H1 (cell line): ENCODE data around the gene TMEM131L. TPM values are rescaled to one million over a fixed set of nuclear protein-coding genes. Genes with fewer than 3 reads are reported as not detected.

Source experiments
- CTCF ChIA-PET: fragments of 300-600 bp; sonication (Branson Sonifier 250); formaldehyde crosslinking; loops from one replicate; lab custom pipeline; 2021; ENCODE audit not compliant: partially characterized antibody; lab: Charles Lee
- POLR2A ChIA-PET: fragments of 300-600 bp; sonication (Branson Sonifier 250); formaldehyde crosslinking; loops from one replicate; lab custom pipeline; 2021; ENCODE audit warnings: inconsistent platforms; ENCODE audit not compliant: partially characterized antibody; lab: Charles Lee
- DNase-seq, 2 experiments: peaks; one replicate each; pipeline versions ENCODE4 v3.0.0 to v3.0.0-alpha.2; 2010 to 2022; ENCODE audit warnings: low spot score in 2 of 2, low read depth in 1 of 2, mixed read lengths in 1 of 2
- FAIRE-seq: peaks from 2 replicates; lab custom pipeline; 2011; peaks lifted over from hg19 to GRCh38; lab: Jason Lieb, UNC
- H2AFZ ChIP-seq: 2 replicates; pipeline ENCODE4 v1.8.1; 2012; ENCODE audit warnings: low read length, inconsistent platforms
- H2AK5ac ChIP-seq: 2 replicates; pipeline ENCODE4 v1.6.1; 2013; ENCODE audit warnings: low read depth, low read length
- H2BK120ac ChIP-seq: replicated peaks from 2 replicates; pipeline ENCODE3; 2013; ENCODE audit warnings: low read depth, low read length, inconsistent platforms
- H2BK12ac ChIP-seq: 2 replicates; pipeline ENCODE4 v1.6.1; 2013; ENCODE audit warnings: low read depth, low read length
- H2BK15ac ChIP-seq: 2 replicates; pipeline ENCODE4 v1.6.1; 2013; ENCODE audit warnings: low read length
- H2BK20ac ChIP-seq: 2 replicates; pipeline ENCODE4 v1.6.1; 2013; ENCODE audit warnings: low read length
- H2BK5ac ChIP-seq: 2 replicates; pipeline ENCODE4 v1.6.1; 2013; ENCODE audit warnings: low read depth, low read length
- H3K14ac ChIP-seq: 2 replicates; pipeline ENCODE4 v1.6.1; 2013; ENCODE audit warnings: inconsistent platforms; ENCODE audit not compliant: insufficient read length
- H3K18ac ChIP-seq: 2 replicates; pipeline ENCODE4 v1.6.1; 2013; ENCODE audit warnings: low read length; ENCODE audit errors: extremely low read depth
- H3K23ac ChIP-seq: 2 replicates; pipeline ENCODE4 v1.6.1; 2013; ENCODE audit warnings: inconsistent platforms; ENCODE audit not compliant: insufficient read length
- H3K23me2 ChIP-seq: 2 replicates; pipeline ENCODE4 v1.6.1; 2013; ENCODE audit warnings: low read depth, low read length
- H3K27ac ChIP-seq: 2 replicates; pipeline ENCODE4 v1.6.1; 2011; ENCODE audit warnings: low read depth, low read length, inconsistent platforms
- H3K27me3 ChIP-seq, 4 experiments: replicated peaks in 1 of 4; 1 replicate in 1 of 4; 2 replicates in 3 of 4; pipeline versions ENCODE4 v1.6.1 to v1.8.1; 2011 to 2013; ENCODE audit warnings: low read length in 3 of 4, mild to moderate bottlenecking in 3 of 4, inconsistent platforms in 2 of 4, mixed read lengths in 2 of 4, moderate library complexity in 1 of 4; ENCODE audit not compliant: control insufficient read depth in 3 of 4, insufficient read depth in 3 of 4; ENCODE audit errors: extremely low read depth in 1 of 4
- H3K36me3 ChIP-seq, 4 experiments: 2 replicates each; pipeline versions ENCODE4 v1.6.1 to v1.8.1; 2011 to 2013; ENCODE audit warnings: mild to moderate bottlenecking in 4 of 4, low read length in 3 of 4, moderate library complexity in 2 of 4, control low read depth in 1 of 4, inconsistent platforms in 1 of 4; ENCODE audit not compliant: insufficient read depth in 4 of 4, control insufficient read depth in 2 of 4
- H3K4ac ChIP-seq: replicated peaks from 2 replicates; pipeline ENCODE3; 2013; ENCODE audit warnings: low read length, low read depth, mixed read lengths, inconsistent platforms; ENCODE audit not compliant: insufficient read length
- H3K4me1 ChIP-seq, 4 experiments: replicated peaks in 1 of 4; 1 replicate in 1 of 4; 2 replicates in 3 of 4; pipeline versions ENCODE4 v1.6.1 to v1.8.1; 2011 to 2013; ENCODE audit warnings: low read length in 3 of 4, inconsistent platforms in 2 of 4, mixed read lengths in 1 of 4; ENCODE audit not compliant: insufficient read depth in 4 of 4, control insufficient read depth in 3 of 4
- H3K4me2 ChIP-seq, 2 experiments: 2 replicates each; pipeline versions ENCODE4 v1.6.1 to v1.8.1; 2011 to 2013; ENCODE audit warnings: low read depth in 2 of 2, low read length in 2 of 2, control low read depth in 1 of 2, inconsistent platforms in 1 of 2, mild to moderate bottlenecking in 1 of 2; ENCODE audit not compliant: insufficient read depth in 1 of 2
- H3K4me3 ChIP-seq, 4 experiments: fragments of 200-600, 300-600 bp in 1 of 4; sonication (generic), shearing (Covaris generic), sonication (Bioruptor Twin) in 1 of 4; 2 replicates each; pipeline versions ENCODE4 v1.5.1 to v1.8.1; 2011 to 2016; ENCODE audit warnings: low read length in 4 of 4, low read depth in 3 of 4, control low read depth in 2 of 4, inconsistent platforms in 2 of 4, mild to moderate bottlenecking in 2 of 4, mixed read lengths in 1 of 4, moderate library complexity in 1 of 4; ENCODE audit not compliant: insufficient read depth in 2 of 4; ENCODE audit errors: extremely low read depth in 1 of 4
- H3K56ac ChIP-seq: replicated peaks from 2 replicates; pipeline ENCODE3; 2013; ENCODE audit warnings: low read depth, mild to moderate bottlenecking, mixed read lengths, low read length, inconsistent platforms; ENCODE audit not compliant: insufficient read length
- H3K79me1 ChIP-seq: 2 replicates; pipeline ENCODE4 v1.6.1; 2013; ENCODE audit warnings: low read depth, low read length, control low read depth
- H3K79me2 ChIP-seq, 2 experiments: 2 replicates each; pipeline versions ENCODE4 v1.6.1 to v1.8.1; 2012 to 2013; ENCODE audit warnings: low read length in 2 of 2, mild to moderate bottlenecking in 2 of 2, inconsistent platforms in 1 of 2; ENCODE audit not compliant: insufficient read depth in 2 of 2, control insufficient read depth in 1 of 2
- H3K9ac ChIP-seq, 4 experiments: replicated peaks in 1 of 4; 1 replicate in 1 of 4; 2 replicates in 3 of 4; pipeline versions ENCODE4 v1.6.1 to v1.8.1; 2011 to 2013; ENCODE audit warnings: low read depth in 3 of 4, low read length in 3 of 4, control low read depth in 2 of 4, mild to moderate bottlenecking in 2 of 4, moderate library complexity in 2 of 4, inconsistent platforms in 1 of 4; ENCODE audit errors: extremely low read depth in 1 of 4
- H3K9me3 ChIP-seq, 2 experiments: 2 replicates each; pipeline versions ENCODE4 v1.6.1 to v1.8.1; 2012 to 2013; ENCODE audit warnings: mild to moderate bottlenecking in 2 of 2, moderate library complexity in 2 of 2, control low read depth in 1 of 2, inconsistent platforms in 1 of 2, low read depth in 1 of 2, low read length in 1 of 2, mixed read lengths in 1 of 2; ENCODE audit not compliant: insufficient read depth in 2 of 2
- H4K20me1 ChIP-seq, 2 experiments: replicated peaks in 1 of 2; 2 replicates each; pipeline versions ENCODE3 to v1.8.1; 2011 to 2013; ENCODE audit warnings: inconsistent platforms in 2 of 2, low read length in 2 of 2, mild to moderate bottlenecking in 1 of 2; ENCODE audit not compliant: insufficient read depth in 2 of 2, control insufficient read depth in 1 of 2
- H4K5ac ChIP-seq: 2 replicates; pipeline ENCODE4 v1.6.1; 2013; ENCODE audit warnings: low read length, low read depth, mixed read lengths, inconsistent platforms; ENCODE audit not compliant: insufficient read length
- H4K8ac ChIP-seq: 2 replicates; pipeline ENCODE4 v1.8.0; 2013; ENCODE audit warnings: mild to moderate bottlenecking, moderate library complexity, low read length, inconsistent platforms; ENCODE audit not compliant: insufficient read depth; ENCODE audit errors: extremely low read depth
- H4K91ac ChIP-seq: replicated peaks from 2 replicates; pipeline ENCODE3; 2013; ENCODE audit warnings: low read length, mixed read lengths, inconsistent platforms; ENCODE audit not compliant: insufficient read length
- ASH2L ChIP-seq: fragments of 200-600, 300-600 bp; sonication (generic); IDR thresholded peaks from one replicate; pipeline ENCODE4 v1.7.1; 2017; ENCODE audit warnings: low read length
- ATF3 ChIP-seq: IDR thresholded peaks from 2 replicates; pipeline ENCODE4 v1.6.1; 2011; ENCODE audit warnings: low read depth, mild to moderate bottlenecking, low read length; ENCODE audit not compliant: insufficient read depth
- E2F6 ChIP-seq: IDR thresholded peaks from 2 replicates; pipeline ENCODE4 v1.6.1; 2012; ENCODE audit warnings: inconsistent platforms
- HDAC2 ChIP-seq, 2 experiments: fragments of 300-600 bp in 1 of 2; sonication (generic) in 1 of 2; IDR thresholded peaks; 2 replicates each; pipeline ENCODE4 v1.6.1; 2011 to 2012; ENCODE audit warnings: low read depth in 2 of 2, low read length in 2 of 2, mild to moderate bottlenecking in 2 of 2, moderate library complexity in 2 of 2, borderline replicate concordance in 1 of 2, inconsistent platforms in 1 of 2
- MAX ChIP-seq: IDR thresholded peaks from 2 replicates; pipeline ENCODE4 v1.6.1; 2012; ENCODE audit warnings: inconsistent platforms
- RAD21 ChIP-seq, 2 experiments: IDR thresholded peaks in 1 of 2; conservative IDR thresholded peaks in 1 of 2; 2 replicates each; pipeline ENCODE4 v1.6.1; 2011; ENCODE audit warnings: low read depth in 2 of 2, low read length in 2 of 2, improper control_type of control experiment in 1 of 2, inconsistent platforms in 1 of 2, mild to moderate bottlenecking in 1 of 2, moderate library complexity in 1 of 2
- SAP30 ChIP-seq: fragments of 300-600 bp; sonication (generic); IDR thresholded peaks from 2 replicates; pipeline ENCODE4 v1.7.1; 2012; ENCODE audit warnings: low read length, moderate library complexity, mild to moderate bottlenecking, inconsistent platforms; ENCODE audit not compliant: insufficient read depth, insufficient replicate concordance
- TBP ChIP-seq: IDR thresholded peaks from 2 replicates; pipeline ENCODE4 v1.6.1; 2011; ENCODE audit warnings: low read depth, low read length, improper control_type of control experiment
- WGBS, 2 experiments: shearing (Covaris generic) in 1 of 2; methylation state at CpG; one replicate each; pipeline versions ENCODE4 v1.1.6 to v1.1.7; 2013 to 2015; ENCODE audit warnings: low lambda C conversion rate in 2 of 2, mixed read lengths in 2 of 2, inconsistent platforms in 1 of 2, low coverage in 1 of 2, missing lambda C conversion rate in 1 of 2; ENCODE audit not compliant: insufficient replicate concordance in 2 of 2, insufficient coverage in 1 of 2, insufficient read length in 1 of 2; ENCODE audit errors: extremely low coverage in 1 of 2, missing lambda C conversion rate in 1 of 2; 5-methylcytosine and 5-hydroxymethylcytosine counted together
- polyA plus RNA-seq, 7 experiments: library from polyadenylated mRNA; depleted of rRNA in 3 of 7; stranded (reverse) in 5 of 7; unstranded in 2 of 7; fragments of >200 nt in 5 of 7; fragments of 200-250 nt in 2 of 7; gene quantifications; 1 replicate in 5 of 7; 2 replicates in 1 of 7; 4 replicates in 1 of 7; pipeline versions ENCODE4 v1.2.1 to v1.2.3, GENCODE V29; 2011 to 2013; ENCODE audit warnings: missing spikeins in 2 of 7, mixed read lengths in 2 of 7
- total RNA-seq: library from RNA; stranded (reverse); fragmentation: NEBNext Ultra II Directional; extraction: Animal tissue kit (Norgen Biotek cat#: 25700); gene quantifications from 2 replicates; pipeline ENCODE4 v1.2.1, GENCODE V29; 2021

TMEM131L gene
- total and polyA plus RNA-seq, 2 of the 8 experiments (the other 6 are each of a cell fraction or from before 2014, with no cell fraction given) = 14.3 to 26.1 TPM

GRCh38 chr4:153451911-153452657, 14.1 kb upstream of the TMEM131L start:
- Histone ChIP-seq H3K27ac (no peak overlapping the region), H4K5ac (no peak overlapping the region), H3K23me2 (0 out of 2 replicates have a peak, but pooled peaks cover 3% of the 10 kb centered on the region), H2AK5ac (no peak overlapping the region)
- FAIRE-seq = no peak
- TF ChIP-seq RAD21 (IDR thresholded peaks at IDR 0.05 in 1 of 2, conservative IDR thresholded peaks at IDR 0.05 in 1 of 2; ENCODE audit: low read depth in 2 of 2, low read length in 2 of 2) = peak in 1 of 2 experiments; percentile 22; a peak in 2 of 4 replicates
- TF ChIP-seq ATF3 = no peak
- TF ChIP-seq TBP = 0 out of 2 replicates have a peak, but pooled peaks have one; percentile 8
- 0 out of 4 replicates have a peak, but pooled peaks of 1 of the 2 experiments have one; percentile 62 for TF ChIP-seq HDAC2 (IDR thresholded peaks at IDR 0.05; ENCODE audit: borderline replicate concordance in 1 of 2, low read depth in 2 of 2, low read length in 2 of 2)
- peak; percentile 60 for TF ChIP-seq ASH2L
- TF ChIP-seq MAX = peak; percentile 89
- peak; percentile 73 for TF ChIP-seq E2F6
- TF ChIP-seq SAP30 = no peak
- TF ChIP-seq, all 59 proteins: peak for 6
- 0 out of 2 replicates have a peak overlapping the region, but pooled peaks have one; percentile 27 for H3K18ac ChIP-seq
- ChIA-PET POLR2A (interaction anchor here (0.6 to 2.0 kb wide), 6 partner anchors 11 to 1540 kb away, joined by 3 to 13 read pairs (median 3); partner anchors contain the start of genes MND1 and TMEM131L), CTCF (interaction anchor here (0.7 to 1.5 kb wide), 6 partner anchors 11 to 298 kb away, joined by 3 to 5 read pairs (median 4); partner anchors contain the start of gene TMEM131L)
- H2AFZ ChIP-seq = peak overlapping the region; percentile 87; the same call in 1 of the 2 replicates
- DNase-seq = peak; percentile 46 to 67
- no peaks in the 10 kb centered on the region for H3K79me2 ChIP-seq
- no peaks in the 10 kb centered on the region for H3K79me1 ChIP-seq
- WGBS, 2 experiments = 50% methylated on average over 26 of the region's 27 CpGs; no CpG with 5 or more reads in 1 of the 2 experiments
- H3K27me3 ChIP-seq = no peaks in the 10 kb centered on the region; a peak in 1 of 7 replicates
- H3K36me3 ChIP-seq = no peaks in the 10 kb centered on the region
- peak overlapping the region; percentile 40 for H2BK20ac ChIP-seq
- H3K56ac ChIP-seq = no peak overlapping the region
- H3K9me3 ChIP-seq = no peaks in the 10 kb centered on the region
- H2BK5ac ChIP-seq = 0 out of 2 replicates have a peak overlapping the region, but pooled peaks have one; percentile 64
- H2BK120ac ChIP-seq = no peak overlapping the region
- H3K9ac ChIP-seq = no peak overlapping the region; a peak in 1 of 7 replicates
- H3K4me3 ChIP-seq = no peak overlapping the region
- H3K14ac ChIP-seq = no peak overlapping the region
- H3K4ac ChIP-seq = no peak overlapping the region
- H3K4me2 ChIP-seq = peak overlapping the region; percentile 16 to 33; a peak in 2 of 4 replicates
- no peak overlapping the region for H3K23ac ChIP-seq
- H2BK12ac ChIP-seq = peak overlapping the region; percentile 10; the same call in 1 of the 2 replicates
- peak overlapping the region; percentile 84 for H4K8ac ChIP-seq
- no peak overlapping the region for H4K91ac ChIP-seq
- peaks cover 2 to 11% (median 7%) of the 10 kb centered on the region in 4 experiments; a peak in 5 of 7 replicates for H3K4me1 ChIP-seq
- H2BK15ac ChIP-seq = no peak overlapping the region
- H4K20me1 ChIP-seq = no peaks in the 10 kb centered on the region
